Lung (tissue), 12 donors: ENCODE data around the gene JAG2. TPM values are rescaled to one million over a fixed set of nuclear protein-coding genes. Genes with fewer than 3 reads are reported as not detected.
A peak's percentile ranks its signal among the peaks of the same experiment; 100 is the strongest.

Source experiments
- ATAC-seq: fragments of 200-7000 bp; cut with Tn5 transposase; one replicate; pipeline ENCODE4 v1.9.1; 2020; ENCODE audit warnings: moderate number of reproducible peaks; ENCODE audit not compliant: insufficient read depth, low FRiP score
- DNase-seq, 3 donors: peaks; one replicate each; pipeline ENCODE4 v3.0.0-alpha.2; 2013 to 2017
- H3K27ac ChIP-seq, 2 donors: one replicate each; pipeline ENCODE4 v1.5.1; 2013; ENCODE audit warnings: mild to moderate bottlenecking in 2 of 2, moderate library complexity in 2 of 2, control low read depth in 1 of 2, inconsistent platforms in 1 of 2, low read depth in 1 of 2, low read length in 1 of 2
- H3K27me3 ChIP-seq, 3 donors: one replicate each; pipeline ENCODE4 v1.5.1; 2013; ENCODE audit warnings: low read length in 2 of 3; ENCODE audit not compliant: control insufficient read depth in 3 of 3, insufficient read depth in 3 of 3
- H3K36me3 ChIP-seq, 4 donors: one replicate each; pipeline ENCODE4 v1.5.1; 2013; ENCODE audit warnings: low read length in 4 of 4, mild to moderate bottlenecking in 1 of 4, moderate library complexity in 1 of 4; ENCODE audit not compliant: control insufficient read depth in 4 of 4, insufficient read depth in 4 of 4
- H3K4me1 ChIP-seq, 5 donors: one replicate each; pipeline ENCODE4 v1.5.1; 2013; ENCODE audit warnings: low read length in 5 of 5, mild to moderate bottlenecking in 2 of 5, moderate library complexity in 1 of 5; ENCODE audit not compliant: control insufficient read depth in 5 of 5, insufficient read depth in 5 of 5
- H3K4me3 ChIP-seq: one replicate; pipeline ENCODE4 v1.5.1; 2013; ENCODE audit warnings: mild to moderate bottlenecking, control low read depth, moderate library complexity
- H3K9ac ChIP-seq, 2 donors: one replicate each; pipeline ENCODE4 v1.5.1; 2013; ENCODE audit warnings: low read length in 2 of 2, control low read depth in 1 of 2; ENCODE audit not compliant: insufficient read depth in 1 of 2
- H3K9me3 ChIP-seq, 4 donors: one replicate each; pipeline ENCODE4 v1.5.1; 2013; ENCODE audit warnings: low read length in 3 of 4, mild to moderate bottlenecking in 1 of 4, moderate library complexity in 1 of 4; ENCODE audit not compliant: control insufficient read depth in 4 of 4, insufficient read depth in 3 of 4
- WGBS, 2 donors: extraction: QIAGEN DNeasy Blood & Tissue Kit; methylation state at CpG; one replicate each; pipeline ENCODE4 v1.1.7; 2013; 5-methylcytosine and 5-hydroxymethylcytosine counted together
- polyA plus RNA-seq, 2 donors: library from polyadenylated mRNA; stranded (reverse); fragments of 200-250 nt; gene quantifications; one replicate each; pipeline ENCODE4 v1.2.1, GENCODE V29; 2013
- total RNA-seq, 2 donors: library from RNA; depleted of rRNA in 1 of 2; stranded (reverse); fragments of >200 nt in 1 of 2; gene quantifications; one replicate each; pipeline ENCODE4 v1.2.1, GENCODE V29; 2014 to 2021
- TF ChIP-seq, protein P1 (sequence below): IDR thresholded peaks from 2 replicates; pipeline ENCODE4 v1.5.1; 2012; ENCODE audit warnings: mild to moderate bottlenecking; ENCODE audit errors: control extremely low read depth, extremely low read depth
- donor health status: control.
- donor health status: control.
- donor health status: Bipolar disorder and iron deficiency.
- donor health status: healthy.
- donor health status: DM: yes; HTN: yes; CAD: no.

Gene JAG2
- total and polyA plus RNA-seq, 4 donors, result 14.1 to 35.1 (median 27.8) TPM

DNA sequence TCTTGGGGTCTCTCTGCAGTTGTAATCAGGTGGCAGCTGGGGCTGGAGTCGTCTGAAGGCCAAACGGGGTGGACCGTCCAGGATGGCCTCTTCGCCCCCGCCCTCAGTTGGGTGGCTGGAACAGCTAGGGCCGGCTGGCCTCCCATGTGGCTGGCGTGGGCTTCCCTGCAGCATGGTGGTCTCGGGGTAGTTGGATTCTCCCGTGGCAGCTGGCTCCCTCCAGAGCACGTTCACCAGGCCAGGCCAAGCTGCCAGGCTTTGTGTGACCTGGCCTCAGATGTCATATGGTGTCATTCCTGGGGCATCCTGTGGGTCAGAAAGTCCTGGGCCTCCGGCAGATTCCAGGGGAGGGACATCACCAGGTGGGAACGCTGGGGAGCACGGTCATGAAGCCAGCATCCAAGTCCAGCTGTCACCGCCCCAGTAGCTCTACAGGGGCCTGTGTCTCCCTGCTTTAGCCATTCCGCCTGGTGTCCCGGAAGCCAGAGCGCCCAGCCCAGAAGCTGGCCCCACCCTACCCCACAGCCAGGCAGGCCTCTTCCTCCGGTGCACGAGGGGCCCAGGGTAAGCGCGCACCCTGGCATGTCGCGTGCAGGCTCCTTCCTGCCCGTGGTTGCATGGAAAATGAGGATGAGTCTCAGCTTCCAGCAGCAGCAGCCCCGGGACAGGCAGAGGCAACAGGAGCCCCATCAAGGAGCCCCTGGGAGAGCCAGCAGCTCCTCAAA is 13.9 kb upstream of the JAG2 start:
- 57 to 64% methylated on average over 21 to 25 of the region's 25 CpGs for WGBS, 2 donors
- H3K4me3 ChIP-seq, result no peak overlapping the region
- H3K4me1 ChIP-seq, result peaks cover 0 to 23% (median 2%) of the 10 kb centered on the region in 5 donors
- H3K27me3 ChIP-seq, result no peaks in the 10 kb centered on the region
- ATAC-seq (no peak), DNase-seq (no peak)
- peak overlapping the region in 1 of 2 donors; percentile 55 for H3K27ac ChIP-seq
- TF ChIP-seq, protein P1, sequence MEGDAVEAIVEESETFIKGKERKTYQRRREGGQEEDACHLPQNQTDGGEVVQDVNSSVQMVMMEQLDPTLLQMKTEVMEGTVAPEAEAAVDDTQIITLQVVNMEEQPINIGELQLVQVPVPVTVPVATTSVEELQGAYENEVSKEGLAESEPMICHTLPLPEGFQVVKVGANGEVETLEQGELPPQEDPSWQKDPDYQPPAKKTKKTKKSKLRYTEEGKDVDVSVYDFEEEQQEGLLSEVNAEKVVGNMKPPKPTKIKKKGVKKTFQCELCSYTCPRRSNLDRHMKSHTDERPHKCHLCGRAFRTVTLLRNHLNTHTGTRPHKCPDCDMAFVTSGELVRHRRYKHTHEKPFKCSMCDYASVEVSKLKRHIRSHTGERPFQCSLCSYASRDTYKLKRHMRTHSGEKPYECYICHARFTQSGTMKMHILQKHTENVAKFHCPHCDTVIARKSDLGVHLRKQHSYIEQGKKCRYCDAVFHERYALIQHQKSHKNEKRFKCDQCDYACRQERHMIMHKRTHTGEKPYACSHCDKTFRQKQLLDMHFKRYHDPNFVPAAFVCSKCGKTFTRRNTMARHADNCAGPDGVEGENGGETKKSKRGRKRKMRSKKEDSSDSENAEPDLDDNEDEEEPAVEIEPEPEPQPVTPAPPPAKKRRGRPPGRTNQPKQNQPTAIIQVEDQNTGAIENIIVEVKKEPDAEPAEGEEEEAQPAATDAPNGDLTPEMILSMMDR, result no peak
- H3K9ac ChIP-seq, result no peak overlapping the region
- H3K9me3 ChIP-seq, result no peaks in the 10 kb centered on the region
- H3K36me3 ChIP-seq, result peaks cover 0 to under 1% (median 0%) of the 10 kb centered on the region in 4 donors

DNA sequence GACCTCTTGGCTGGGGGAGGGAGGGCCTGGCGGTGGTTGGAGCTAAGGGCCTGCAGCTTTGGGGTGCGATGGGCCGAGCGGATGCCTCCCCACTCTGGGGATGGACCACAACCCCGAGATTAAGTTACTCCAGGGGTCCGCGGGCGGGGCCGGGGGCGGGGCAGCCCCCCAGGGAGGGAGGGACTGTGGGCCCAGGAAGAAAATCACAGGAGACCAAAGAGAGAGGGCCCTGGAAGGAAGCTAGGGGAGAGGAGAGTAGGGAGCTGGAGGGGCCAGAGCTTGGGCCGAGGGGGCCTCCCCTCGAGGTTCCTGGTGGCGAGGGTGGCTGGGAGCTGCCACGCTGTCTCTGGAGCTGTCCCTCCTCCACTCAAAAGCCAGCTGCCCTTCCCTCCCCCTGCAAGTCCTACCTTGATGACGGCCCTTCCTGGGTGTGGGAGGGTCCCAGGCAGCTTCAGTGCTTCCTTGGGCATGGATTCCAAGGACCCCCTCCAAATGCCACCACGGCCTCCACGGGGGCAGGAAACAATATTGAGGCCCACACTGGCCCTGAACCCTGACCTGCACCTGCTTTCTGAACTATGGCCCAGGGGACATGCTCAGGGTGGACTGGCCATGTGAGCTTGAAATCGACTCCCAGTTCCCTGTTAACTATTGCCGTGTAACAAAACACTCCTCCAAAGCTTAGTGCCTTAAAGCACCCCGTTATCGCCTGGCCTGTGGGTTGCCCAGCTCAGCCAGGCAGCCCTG is 13.1 kb upstream of the JAG2 start:
- Histone ChIP-seq H3K4me1 (peaks cover 0 to 23% (median 2%) of the 10 kb centered on the region in 5 donors), H3K36me3 (peaks cover 0 to 5% (median 0%) of the 10 kb centered on the region in 4 donors), H3K4me3 (no peak overlapping the region), H3K27ac (peak overlapping the region in 1 of 2 donors; percentile 55), H3K9ac (no peak overlapping the region), H3K9me3 (no peaks in the 10 kb centered on the region), H3K27me3 (no peaks in the 10 kb centered on the region)
- DNase-seq, result no peak
- 49 to 51% methylated on average over 18 to 21 of the region's 21 CpGs for WGBS, 2 donors
- TF ChIP-seq, protein P1, result no peak
- no peak for ATAC-seq

DNA sequence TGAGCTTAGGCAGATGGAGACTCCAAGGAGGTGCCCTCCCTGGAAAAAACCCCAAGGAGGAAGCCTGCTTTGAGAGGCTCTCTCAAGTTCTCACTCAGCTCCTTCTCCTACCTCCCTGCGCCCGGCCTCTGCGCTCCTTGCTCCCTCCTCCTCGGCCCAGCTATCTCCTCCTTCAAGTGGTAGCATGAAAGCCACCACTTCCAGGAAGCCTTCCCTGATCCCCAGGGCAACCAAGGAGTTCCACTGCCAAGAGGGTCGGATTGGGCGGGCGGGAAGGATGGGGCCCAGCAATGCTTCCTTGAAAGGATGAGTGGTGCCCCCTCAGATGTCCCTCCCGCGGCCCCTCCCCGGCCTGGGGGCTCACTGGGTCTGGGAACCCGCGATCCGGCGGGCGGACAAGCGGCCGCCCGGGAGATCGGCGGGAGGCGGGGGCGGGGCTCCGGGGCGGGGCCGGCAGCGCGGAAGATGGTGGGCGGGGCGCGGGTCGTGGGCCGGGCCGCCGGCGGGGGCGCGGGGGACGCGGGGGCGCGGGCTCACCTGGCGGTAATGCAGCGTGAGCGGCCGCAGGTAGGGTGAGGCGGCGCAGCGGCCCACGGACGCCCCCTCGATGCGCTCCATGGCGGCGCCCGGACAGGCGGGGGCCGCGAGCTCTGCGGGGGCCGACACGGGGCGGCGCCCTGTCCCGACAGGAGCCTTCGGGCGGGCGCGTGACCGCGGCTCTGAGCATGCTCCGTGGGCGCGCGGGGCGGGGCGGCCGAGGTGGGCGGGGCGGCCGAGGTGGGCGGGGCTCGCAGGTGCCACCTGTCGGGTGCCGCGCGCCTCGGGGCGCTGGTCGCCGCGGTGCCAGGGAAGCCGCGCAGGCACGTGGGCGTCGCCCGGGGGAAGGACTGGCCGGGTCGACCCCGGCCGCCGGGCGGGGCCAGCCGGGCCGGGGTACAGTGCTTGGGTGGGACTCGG is 12.3 kb upstream of the JAG2 start, which contains the start of gene NUDT14:
Gene NUDT14, minus strand, starts transcription at position 721 of the 957 bp plus-strand sequence. Its CDS starts 103 bp downstream, at position 618.
- Histone ChIP-seq H3K27ac (peak within 1 kb of the TSS in 1 of 2 donors; percentile 55), H3K4me3 (peak within 1 kb of the TSS; percentile 47), H3K36me3 (peaks cover 0 to 5% (median 0%) of the 10 kb centered on the region in 4 donors), H3K4me1 (peaks cover 0 to 22% (median 2%) of the 10 kb centered on the region in 5 donors), H3K9ac (no peak within 1 kb of the TSS), H3K9me3 (no peaks in the 10 kb centered on the region), H3K27me3 (no peaks in the 10 kb centered on the region)
- WGBS, 2 donors, result 1% methylated on average over 58 to 106 of the region's 106 CpGs
- ATAC-seq (peak; percentile 89), DNase-seq (peak; percentile 43 to 79 (median 58))
- TF ChIP-seq, protein P1, result no peak
